Measurements from ENCODE around the gene KIAA1958. TPM values are rescaled to one million over a fixed set of nuclear protein-coding genes. Genes with fewer than 3 reads are reported as not detected.

Gene KIAA1958
- total and polyA plus RNA-seq, 2 of the 4 experiments (the other 2 are of a cell fraction) = 0.65 to 1.8 TPM

- Histone ChIP-seq H3K27me3 (ENCODE audit: control insufficient read depth, insufficient read depth, low read length) (no peaks in the 10 kb centered on the region), H3K4me1 (ENCODE audit: control insufficient read depth, insufficient read depth, low read length) (peaks cover 12% of the 10 kb centered on the region), H3K36me3 (ENCODE audit: control insufficient read depth, insufficient read depth, low read length) (no peaks in the 10 kb centered on the region), H3K9me3 (ENCODE audit: control insufficient read depth, insufficient read depth, low read length) (no peaks in the 10 kb centered on the region), H3K4me2 (ENCODE audit: low read depth, low read length) (no peak overlapping the region), H3K4ac (ENCODE audit: low read depth, low read length) (no peak overlapping the region; the same call in 1 of the 2 replicates), H4K5ac (ENCODE audit: low read depth, low read length) (no peak overlapping the region), H2AK5ac (ENCODE audit: low read depth, low read length) (no peak overlapping the region), H3K79me1 (ENCODE audit: low read depth in 1 of 2, low read length in 2 of 2) (no peaks in the 10 kb centered on the region; a peak in 1 of 4 replicates), H4K20me1 (ENCODE audit: insufficient read depth, low read length) (no peaks in the 10 kb centered on the region), H2BK120ac (ENCODE audit: low read depth, low read length) (no peak overlapping the region), H4K91ac (ENCODE audit: insufficient read depth, low read depth, low read length) (no peak overlapping the region), H4K8ac (ENCODE audit: low read depth in 2 of 2, low read length in 2 of 2) (no peak overlapping the region), H3K27ac (ENCODE audit: insufficient read depth, low read length) (no peak overlapping the region), H3K9me1 (ENCODE audit: insufficient read depth, low read length) (peaks cover 9% of the 10 kb centered on the region; the same call in 1 of the 2 replicates), H3K9ac (ENCODE audit: low read depth, low read length) (no peak overlapping the region), H2BK20ac (ENCODE audit: low read depth, low read length) (no peak overlapping the region), H3K56ac (ENCODE audit: extremely low read depth, insufficient read depth, low read length) (no peak overlapping the region), H3K23ac (ENCODE audit: low read depth, low read length) (peak overlapping the region; percentile 41; the same call in 1 of the 2 replicates), H2BK15ac (ENCODE audit: low read depth, low read length) (0 out of 3 replicates have a peak overlapping the region, but pooled peaks have one; percentile 9), H3K14ac (replicated peaks; ENCODE audit: low read depth, low read length) (0 out of 2 replicates have a peak overlapping the region, but pooled peaks have one; percentile 31), H2AK9ac (replicated peaks; ENCODE audit: low read depth, low read length, poor library complexity) (no peak overlapping the region), H3K4me3 (ENCODE audit: insufficient read depth, low read depth, low read length) (no peak overlapping the region), H2AFZ (replicated peaks; ENCODE audit: low read length, poor library complexity) (no peak overlapping the region), H3K18ac (ENCODE audit: low read depth, low read length) (peak overlapping the region; percentile 12; the same call in 1 of the 2 replicates), H2BK5ac (ENCODE audit: low read depth, low read length, poor library complexity, severe bottlenecking) (peak overlapping the region; percentile 10)
- no peak for TF ChIP-seq MAZ (IDR thresholded peaks at IDR 0.05; ENCODE audit: borderline replicate concordance, low read depth, low read length)
- TF ChIP-seq RFX5 (IDR thresholded peaks at IDR 0.05; ENCODE audit: low read depth, low read length) = no peak
- TF ChIP-seq MXI1 (IDR thresholded peaks at IDR 0.05; ENCODE audit: borderline replicate concordance, low read depth, low read length) = no peak
- TF ChIP-seq POLR2A (IDR thresholded peaks at IDR 0.05; ENCODE audit: low read depth, low read length) = no peak
- TF ChIP-seq MAFK (IDR thresholded peaks at IDR 0.05; ENCODE audit: low read depth, low read length) = no peak
- TF ChIP-seq FOS (IDR thresholded peaks at IDR 0.05; ENCODE audit: low read depth, low read length) = no peak
- no peak for TF ChIP-seq CTCF (conservative IDR thresholded peaks at IDR 0.05; ENCODE audit: low read depth, low read length)
- BruUV-seq (replicated peaks) = no TSS peak
- in situ Hi-C loops (cut with MboI; ENCODE audit: low sequenced_read_pairs) (no loop called here), intact Hi-C loops (cut with micrococcal nuclease) (loop anchor here (5.0 kb wide), 1 partner anchor 72 kb away; the partner anchor contains the start of gene KIAA1958), dilution Hi-C loops (cut with HindIII; ENCODE audit: low sequenced_read_pairs, unreplicated experiment) (no loop called here)
- DNase-seq (no peak), ATAC-seq (ENCODE audit: low read depth) (no peak)
- no CpG with 5 or more reads among the region's 2 CpGs for WGBS, 2 experiments (ENCODE audit: extremely low coverage in 2 of 2, insufficient read length in 1 of 2)
- POLR2A ChIA-PET (ENCODE audit: unreplicated experiment) = interaction anchor here (0.6 kb wide), 1 partner anchor 652 kb away, joined by 3 read pairs; no protein-coding TSS in a partner anchor
- CTCF ChIA-PET = no interaction called here
Measured at GRCh38 chr9:112558978-112559377, 72.4 kb downstream of the KIAA1958 start.
